K562 (cell line): Measurements from ENCODE around the gene MAN1A1. TPM values are rescaled to one million over a fixed set of nuclear protein-coding genes. Genes with fewer than 3 reads are reported as not detected.

ENCODE experiments used
- ATAC-seq: fragments of 200-7000 bp; cut with Tn5 transposase; 3 replicates; pipeline ENCODE4 v1.9.1; 2020; ENCODE audit warnings: moderate library complexity
- BruUV-seq: library from RNA; stranded (reverse); fragments of 400-500 nt; replicated peaks from 2 replicates; lab custom pipeline; 2021; lab: Mats Ljungman, UMichigan
- CTCF ChIA-PET: fragments of 300-600 bp; formaldehyde crosslinking; extraction: SDS; loops from one replicate; lab custom pipeline; 2021; ENCODE audit warnings: low intra/inter-chr PET ratio; lab: Yijun Ruan, JAX
- POLR2A ChIA-PET: fragments of 300-600, 350-650 bp; sonication (Branson Sonifier 250); formaldehyde crosslinking; extraction: SDS; loops from one replicate; lab custom pipeline; 2021; ENCODE audit warnings: antibody characterized with exemption, inconsistent platforms; lab: Yijun Ruan, JAX
- DNase-seq, 4 experiments: peaks; one replicate each; pipeline versions ENCODE4 v3.0.0 to v3.0.0-alpha.2; 2011 to 2018; ENCODE audit warnings: low spot score in 3 of 4, mixed read lengths in 3 of 4; ENCODE audit errors: extremely low read depth in 1 of 4
- FAIRE-seq: peaks from 2 replicates; lab custom pipeline; 2011; peaks lifted over from hg19 to GRCh38; lab: Jason Lieb, UNC
- H2AFZ ChIP-seq: 2 replicates; pipeline ENCODE4 v1.6.0; 2011; ENCODE audit warnings: low read depth, low read length, control low read depth, inconsistent platforms
- H3K27ac ChIP-seq: fragments of 200-600 bp; 3 replicates; pipeline ENCODE4 v1.8.0; 2011; ENCODE audit warnings: low read depth, mild to moderate bottlenecking, control low read depth, inconsistent platforms, low read length, moderate library complexity, mixed read lengths; ENCODE audit errors: extremely low read depth
- H3K27me3 ChIP-seq, 2 experiments: fragments of 300-600 bp in 1 of 2; 2 replicates in 1 of 2; 3 replicates in 1 of 2; pipeline versions ENCODE4 v1.6.0 to v1.8.0; 2011; ENCODE audit warnings: inconsistent platforms in 2 of 2, low read length in 2 of 2, mild to moderate bottlenecking in 1 of 2, mixed read lengths in 1 of 2, moderate library complexity in 1 of 2; ENCODE audit not compliant: control insufficient read depth in 2 of 2, insufficient read depth in 2 of 2
- H3K36me3 ChIP-seq: fragments of 300-600 bp; 3 replicates; pipeline ENCODE4 v1.8.0; 2011; ENCODE audit warnings: mild to moderate bottlenecking, low read length, inconsistent platforms; ENCODE audit not compliant: control insufficient read depth, insufficient read depth
- H3K4me1 ChIP-seq, 2 experiments: fragments of 200-600 bp in 1 of 2; replicated peaks in 1 of 2; 2 replicates in 1 of 2; 3 replicates in 1 of 2; pipeline versions ENCODE4 v1.5.1 to v1.8.0; 2011; ENCODE audit warnings: inconsistent platforms in 2 of 2, low read length in 2 of 2, mild to moderate bottlenecking in 1 of 2, mixed read lengths in 1 of 2, moderate library complexity in 1 of 2; ENCODE audit not compliant: control insufficient read depth in 2 of 2, insufficient read depth in 2 of 2
- H3K4me2 ChIP-seq: 2 replicates; pipeline ENCODE4 v1.6.1; 2011; ENCODE audit warnings: low read length, control low read depth, inconsistent platforms, mixed read lengths; ENCODE audit not compliant: insufficient read depth
- H3K4me3 ChIP-seq: fragments of 200-600 bp; sonication (generic), shearing (Covaris generic); 2 replicates; pipeline ENCODE4 v1.5.1; 2016; ENCODE audit warnings: control low read depth, inconsistent platforms
- H3K79me2 ChIP-seq: fragments of 200-600 bp; 3 replicates; pipeline ENCODE4 v1.8.0; 2011; ENCODE audit warnings: low read length, inconsistent platforms; ENCODE audit not compliant: control insufficient read depth, insufficient read depth
- H3K9ac ChIP-seq, 2 experiments: 2 replicates each; pipeline versions ENCODE4 v1.6.0 to v1.6.1; 2011; ENCODE audit warnings: low read depth in 2 of 2, low read length in 2 of 2, control low read depth in 1 of 2, inconsistent platforms in 1 of 2, mild to moderate bottlenecking in 1 of 2, mixed read lengths in 1 of 2; ENCODE audit not compliant: insufficient read depth in 1 of 2
- H3K9me1 ChIP-seq: one replicate; pipeline ENCODE4 v1.6.0; 2011; ENCODE audit warnings: inconsistent platforms, mild to moderate bottlenecking, low read length, moderate library complexity; ENCODE audit not compliant: control insufficient read depth, insufficient read depth
- H3K9me3 ChIP-seq: replicated peaks from 2 replicates; pipeline ENCODE4 v1.5.1; 2011; ENCODE audit warnings: low read depth, low read length, inconsistent platforms; ENCODE audit not compliant: control insufficient read depth, insufficient read depth
- H4K20me1 ChIP-seq: replicated peaks from 2 replicates; pipeline ENCODE4 v1.6.1; 2011; ENCODE audit warnings: low read length, inconsistent platforms, mixed read lengths; ENCODE audit not compliant: control insufficient read depth, insufficient read depth
- CCAR2 ChIP-seq: fragments of 200-400 bp; formaldehyde crosslinking; IDR thresholded peaks from 2 replicates; pipeline ENCODE4 v1.6.1; 2017; ENCODE audit warnings: mild to moderate bottlenecking, low read depth, low read length
- POLR2A ChIP-seq: fragments of 450-650 bp; conservative IDR thresholded peaks from 2 replicates; pipeline ENCODE4 v1.6.1; 2016
- SRF ChIP-seq, 2 experiments: fragments of 250-450, 450-650 bp in 1 of 2; sonication (Bioruptor Pico) in 1 of 2; sonication (generic) in 1 of 2; formaldehyde crosslinking; IDR thresholded peaks; 2 replicates each; pipeline versions ENCODE4 v1.5.0 to v1.5.1; 2020 to 2022; ENCODE audit warnings: mild to moderate bottlenecking in 1 of 2, missing genetic modification reagents in 1 of 2
- XRCC5 ChIP-seq: fragments of 200-400 bp; formaldehyde crosslinking; IDR thresholded peaks from 2 replicates; pipeline ENCODE4 v1.6.1; 2017; ENCODE audit warnings: low read depth, mild to moderate bottlenecking, low read length
- ZNF23 ChIP-seq: fragments of 250-450 bp; sonication (Bioruptor Pico); IDR thresholded peaks from 2 replicates; pipeline ENCODE4 v1.4.0; 2020; ENCODE audit warnings: mild to moderate bottlenecking
- WGBS: fragments of 100-300 bp; shearing (Covaris generic); methylation state at CpG from one replicate; pipeline ENCODE4 v1.1.6; 2016; ENCODE audit warnings: low coverage, mixed read lengths; ENCODE audit not compliant: insufficient coverage; ENCODE audit errors: missing lambda C conversion rate; 5-methylcytosine and 5-hydroxymethylcytosine counted together
- in situ Hi-C: fragments of 300-500 bp; cut with MboI; formaldehyde crosslinking; loops from 4 replicates; pipeline ENCODE4 v1.15.0; 2018; ENCODE audit warnings: inconsistent platforms, mixed read lengths
- intact Hi-C: fragments of 100-400 bp; cut with micrococcal nuclease; formaldehyde crosslinking; loops from 2 replicates; pipeline ENCODE4 v1.14.2; 2022
- polyA plus RNA-seq, 8 experiments: library from polyadenylated mRNA; depleted of rRNA in 4 of 8; stranded (reverse) in 5 of 8; unstranded in 3 of 8; fragments of >200 nt; fragmentation: Nextera tagmentation in 2 of 8; fragmentation: Illumina TruSeq in 1 of 8; extraction: Ambion mirVana in 2 of 8; extraction: Trizol in 1 of 8; gene quantifications; 2 replicates each; pipeline versions ENCODE4 v1.2.1 to v1.2.3, GENCODE V29; 2011 to 2014; ENCODE audit warnings: inconsistent platforms in 1 of 8, missing spikeins in 1 of 8
- total RNA-seq, 7 experiments: library from RNA; depleted of rRNA in 6 of 7; stranded (reverse); fragments of >200 nt in 6 of 7; fragmentation: Illumina TruSeq in 2 of 7; extraction: Trizol in 2 of 7; gene quantifications; 2 replicates each; pipeline versions ENCODE4 v1.2.1 to v1.2.3, GENCODE V29; 2011 to 2021; ENCODE audit warnings: low replicate concordance in 1 of 7

The MAN1A1 gene
- total and polyA plus RNA-seq, 9 of the 15 experiments (the other 6 are each of a cell fraction or from before 2014, with no cell fraction given) = 24.5 to 78.4 (median 59.7) TPM

DNA sequence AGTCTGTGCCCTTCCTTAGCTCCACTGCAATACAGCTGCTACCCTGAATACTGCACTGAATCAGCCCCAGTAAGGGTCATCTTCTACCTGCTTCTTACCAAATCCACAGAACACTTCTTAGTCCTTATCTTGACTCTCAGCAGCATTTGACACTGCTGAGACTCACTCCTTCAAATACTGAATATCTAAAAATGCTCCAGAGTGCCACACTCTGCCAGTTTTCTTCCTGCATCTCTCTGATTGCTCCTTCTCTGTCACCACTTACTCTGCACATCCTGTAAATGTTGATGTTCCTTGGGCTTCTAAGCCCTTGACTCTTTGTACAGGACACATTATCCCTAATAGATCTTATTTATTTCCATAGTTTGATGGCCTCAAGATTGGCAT is 19.8 kb downstream of the MAN1A1 start:
- peaks cover 98% of the 10 kb centered on the region for H3K79me2 ChIP-seq

DNA sequence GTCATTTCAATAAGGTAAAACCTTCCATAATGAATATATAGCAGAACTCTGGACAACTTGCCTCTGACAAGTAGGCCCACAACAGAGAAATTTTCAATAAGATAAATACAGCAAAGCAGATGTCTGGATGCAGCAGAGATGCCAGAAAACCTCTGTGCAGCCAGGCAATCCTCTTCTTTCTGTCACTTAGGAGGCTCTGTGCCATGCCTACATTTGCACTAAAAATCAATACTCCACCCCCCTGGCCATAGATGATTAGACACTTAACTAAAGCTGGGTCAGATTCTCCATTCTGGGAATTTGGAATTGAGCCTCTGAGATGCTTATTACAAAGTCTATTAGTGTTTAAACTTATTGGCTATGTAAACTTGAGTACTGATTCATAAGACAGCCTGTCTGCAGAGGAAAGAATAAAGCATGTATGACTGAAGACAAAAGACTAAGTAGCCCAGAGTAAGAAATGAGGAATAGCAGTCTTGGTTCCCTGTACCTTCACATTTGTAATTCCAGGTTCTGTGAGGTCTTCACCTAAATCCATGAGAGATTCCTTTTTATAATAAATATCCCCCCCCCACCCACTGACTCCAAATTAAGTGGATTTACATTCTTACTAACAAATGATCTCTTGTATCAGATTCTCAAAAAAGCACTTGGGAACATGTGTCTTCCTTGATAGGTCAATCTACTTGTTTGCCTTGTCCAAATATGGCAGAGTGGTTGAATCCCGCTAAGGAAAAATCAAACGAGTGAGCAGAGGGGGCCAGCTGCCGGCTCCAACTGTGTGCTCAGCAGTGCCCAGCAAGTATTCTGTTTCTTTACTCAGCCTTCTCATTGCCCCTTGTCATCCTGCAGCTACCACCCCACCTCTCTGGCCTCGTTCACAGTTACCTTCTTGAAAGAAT is 20.4 kb downstream of the MAN1A1 start:
- Histone ChIP-seq H3K27ac (no peak overlapping the region), H3K4me1 (peaks cover 13 to 51% of the 10 kb centered on the region in 2 experiments), H3K9me1 (peaks cover 5% of the 10 kb centered on the region), H3K9ac (no peak overlapping the region), H4K20me1 (peaks cover 24% of the 10 kb centered on the region), H3K4me3 (no peak overlapping the region), H3K4me2 (no peak overlapping the region), H3K9me3 (no peaks in the 10 kb centered on the region), H3K27me3 (no peaks in the 10 kb centered on the region), H2AFZ (no peak overlapping the region), H3K36me3 (peaks cover 77% of the 10 kb centered on the region), H3K79me2 (peaks cover 98% of the 10 kb centered on the region)
- no peak for ATAC-seq
- ChIA-PET CTCF (no interaction called here), POLR2A (interaction anchor here (0.6 to 1.0 kb wide), 4 partner anchors 9 to 1346 kb away, joined by 3 to 4 read pairs (median 3); no protein-coding TSS in a partner anchor)
- BruUV-seq = no TSS peak
- DNase-seq = no peak
- WGBS = 50% methylated on average over 4 of the region's 4 CpGs
- TF ChIP-seq SRF (CRISPR knock-in tag; IDR thresholded peaks at IDR 0.05) = 0 out of 4 replicates have a peak, but pooled peaks of 1 of the 2 experiments have one; percentile 27
- TF ChIP-seq XRCC5 = no peak
- no peak for TF ChIP-seq CCAR2
- in situ Hi-C loops = no loop called here
- intact Hi-C loops = no loop called here
- no peak for FAIRE-seq

More for the DNA sequence above, 19.8 kb downstream of the MAN1A1 start:
- CTCF ChIA-PET = no interaction called here
- H3K36me3 ChIP-seq = peaks cover 83% of the 10 kb centered on the region
- POLR2A ChIA-PET = interaction anchor here (0.9 to 1.0 kb wide), 3 partner anchors 9 to 1346 kb away, joined by 3 to 4 read pairs (median 3); no protein-coding TSS in a partner anchor
- TF ChIP-seq ZNF23 = no peak
- 0 out of 2 replicates have a peak, but pooled peaks have one; percentile 18 for TF ChIP-seq POLR2A
- H3K9me3 ChIP-seq = no peaks in the 10 kb centered on the region
- H3K4me3 ChIP-seq = no peak overlapping the region
- BruUV-seq = no TSS peak
- no peak; the same call in 2 of the 3 replicates for ATAC-seq
- no peak overlapping the region for H3K9ac ChIP-seq
- intact Hi-C loops (no loop called here), in situ Hi-C loops (no loop called here)
- H2AFZ ChIP-seq = no peak overlapping the region
- peaks cover 13 to 49% of the 10 kb centered on the region in 2 experiments for H3K4me1 ChIP-seq
- H3K9me1 ChIP-seq = peaks cover 5% of the 10 kb centered on the region
- DNase-seq = no peak
- H3K27ac ChIP-seq = no peak overlapping the region
- H4K20me1 ChIP-seq = peaks cover 25% of the 10 kb centered on the region
- H3K4me2 ChIP-seq = no peak overlapping the region; the same call in 1 of the 2 replicates
- H3K27me3 ChIP-seq = no peaks in the 10 kb centered on the region
- FAIRE-seq = no peak
